HEK293T (cell line): ENCODE results near the gene DRAM1.
"Not testable (repeated sequence)": the region's sequence is repeated elsewhere in the genome, so short reads cannot be mapped to it uniquely, and the experiment has no call there.

Source experiments
- CTCF ChIA-PET: fragments of 350-600 bp; formaldehyde crosslinking; extraction: SDS; loops from one replicate; lab custom pipeline; 2021; ENCODE audit warnings: antibody characterized with exemption, inconsistent platforms; lab: Yijun Ruan, JAX
- POLR2A ChIA-PET: fragments of 350-600 bp; formaldehyde crosslinking; extraction: SDS; loops from one replicate; lab custom pipeline; 2020; ENCODE audit warnings: antibody characterized with exemption, inconsistent platforms; lab: Yijun Ruan, JAX
- DNase-seq: peaks from one replicate; pipeline ENCODE4 v3.0.0; 2012; ENCODE audit warnings: mixed read lengths; ENCODE audit errors: extremely low spot score
- ARNT ChIP-seq: fragments of 450-650 bp; IDR thresholded peaks from 2 replicates; pipeline ENCODE4 v1.6.1; 2017; ENCODE audit warnings: mild to moderate bottlenecking
- BHLHE40 ChIP-seq: fragments of 450-650 bp; IDR thresholded peaks from 2 replicates; pipeline ENCODE4 v1.6.1; 2016; ENCODE audit warnings: mild to moderate bottlenecking, moderate library complexity, borderline replicate concordance
- CTBP1 ChIP-seq: fragments of 450-650 bp; IDR thresholded peaks from 2 replicates; pipeline ENCODE4 v1.6.1; 2016; ENCODE audit warnings: borderline replicate concordance
- ELF4 ChIP-seq: fragments of 450-650 bp; IDR thresholded peaks from 2 replicates; pipeline ENCODE4 v1.6.1; 2017; ENCODE audit warnings: antibody characterized with exemption
- FOXA1 ChIP-seq: fragments of 450-650 bp; IDR thresholded peaks from 2 replicates; pipeline ENCODE4 v1.6.1; 2016; ENCODE audit warnings: mild to moderate bottlenecking
- FOXK2 ChIP-seq: fragments of 450-650 bp; IDR thresholded peaks from 2 replicates; pipeline ENCODE4 v1.6.1; 2016; ENCODE audit warnings: mild to moderate bottlenecking
- FOXM1 ChIP-seq: fragments of 450-650 bp; IDR thresholded peaks from 2 replicates; pipeline ENCODE4 v1.6.1; 2017; ENCODE audit warnings: mild to moderate bottlenecking, borderline replicate concordance
- HDGF ChIP-seq: fragments of 450-650 bp; IDR thresholded peaks from 2 replicates; pipeline ENCODE4 v1.6.1; 2017; ENCODE audit warnings: antibody characterized with exemption, borderline replicate concordance
- L3MBTL2 ChIP-seq: fragments of 450-650 bp; conservative IDR thresholded peaks from 2 replicates; pipeline ENCODE4 v1.6.1; 2016; ENCODE audit warnings: mild to moderate bottlenecking
- LEF1 ChIP-seq: fragments of 450-650 bp; IDR thresholded peaks from 2 replicates; pipeline ENCODE4 v1.6.1; 2017; ENCODE audit warnings: mild to moderate bottlenecking, borderline replicate concordance
- NFRKB ChIP-seq: fragments of 450-650 bp; IDR thresholded peaks from 2 replicates; pipeline ENCODE4 v1.6.1; 2016; ENCODE audit warnings: mild to moderate bottlenecking, moderate library complexity
- PKNOX1 ChIP-seq: fragments of 450-650 bp; IDR thresholded peaks from 2 replicates; pipeline ENCODE4 v1.6.1; 2016
- SP1 ChIP-seq: fragments of 450-650 bp; IDR thresholded peaks from 2 replicates; pipeline ENCODE4 v1.6.1; 2017
- SUZ12 ChIP-seq: fragments of 450-650 bp; IDR thresholded peaks from 2 replicates; pipeline ENCODE4 v1.6.1; 2016; ENCODE audit warnings: mild to moderate bottlenecking
- TARDBP ChIP-seq: fragments of 450-650 bp; IDR thresholded peaks from 2 replicates; pipeline ENCODE4 v1.6.1; 2016
- ZNF384 ChIP-seq: fragments of 450-650 bp; IDR thresholded peaks from 2 replicates; pipeline ENCODE4 v1.6.1; 2016

DRAM1 gene

DNA sequence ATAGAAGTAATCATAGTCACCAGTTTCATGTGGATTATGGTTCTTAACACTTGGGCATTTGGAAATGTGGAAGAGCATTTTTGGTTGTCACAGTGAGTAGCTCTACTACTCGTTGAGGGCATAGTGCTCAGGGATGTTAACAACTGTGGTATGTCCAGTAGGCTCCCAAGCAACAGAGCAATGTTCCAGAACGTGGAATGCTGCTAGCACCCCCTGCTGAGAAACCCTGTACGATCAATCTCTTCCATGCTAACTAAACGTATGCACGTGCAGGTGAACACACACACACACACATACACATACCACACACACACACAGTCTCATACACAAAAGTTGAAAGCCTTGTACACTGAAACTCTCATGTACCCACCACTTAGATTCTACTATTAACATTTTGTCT, 30.1 kb upstream of the DRAM1 start:
- no peak for TF ChIP-seq PKNOX1
- no peak for TF ChIP-seq FOXM1
- no peak for TF ChIP-seq SP1
- ChIA-PET POLR2A (no interaction called here), CTCF (interaction anchor here (0.6 kb wide), 1 partner anchor 16 kb away, joined by 3 read pairs; no protein-coding TSS in a partner anchor)
- no peak for DNase-seq

DNA sequence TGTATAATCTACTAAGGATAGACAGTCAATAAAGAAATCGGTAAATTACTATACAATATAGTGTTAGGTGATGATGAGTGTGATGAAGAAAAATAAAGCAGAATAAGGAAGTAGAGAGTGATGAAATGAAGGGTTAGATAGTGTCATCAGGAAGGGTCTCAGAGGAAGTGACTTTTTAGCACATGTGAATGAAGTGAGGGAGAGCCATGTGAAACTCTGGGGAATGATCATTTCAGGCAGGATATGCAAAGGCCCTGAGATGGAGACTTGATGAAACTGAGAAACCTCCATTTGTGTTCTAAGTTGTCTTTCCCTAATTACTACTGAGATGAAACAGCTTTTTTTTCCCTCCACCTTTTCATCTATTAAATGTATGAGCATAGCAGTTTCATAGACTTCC, 27.2 kb upstream of the DRAM1 start:
- POLR2A ChIA-PET = no interaction called here
- CTCF ChIA-PET = interaction anchor here (1.2 kb wide), 1 partner anchor 10 kb away, joined by 3 read pairs; no protein-coding TSS in a partner anchor
- DNase-seq = no peak
- TF ChIP-seq TARDBP (no peak), FOXA1 (no peak), FOXM1 (no peak), SUZ12 (no peak), LEF1 (no peak), ZNF384 (no peak), L3MBTL2 (no peak), ELF4 (no peak), BHLHE40 (no peak), SP1 (no peak), ARNT (no peak)

DNA sequence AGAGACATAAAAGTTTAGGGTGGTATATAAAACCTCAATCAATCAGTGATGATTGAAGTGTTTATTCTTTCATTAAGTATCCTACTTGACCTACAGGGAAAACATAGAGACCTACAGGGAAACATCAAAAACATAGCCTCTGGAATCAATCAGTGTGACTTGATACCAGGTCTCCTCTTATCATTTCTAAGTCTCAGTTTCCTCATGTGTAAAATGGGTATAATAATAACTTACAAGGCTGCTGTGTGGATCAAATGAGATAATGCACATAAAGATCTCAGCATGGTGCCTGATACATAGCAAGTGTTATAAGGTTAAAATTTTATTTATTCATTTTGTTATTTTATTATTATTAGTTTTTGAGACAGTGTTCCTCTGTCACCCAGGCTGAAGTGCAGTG, 24.4 kb upstream of the DRAM1 start:
- ChIA-PET POLR2A (interaction anchor here (0.6 kb wide), 1 partner anchor 17 kb away, joined by 3 read pairs; no protein-coding TSS in a partner anchor), CTCF (interaction anchor here (1.7 kb wide), 1 partner anchor 15 kb away, joined by 5 read pairs; no protein-coding TSS in a partner anchor)
- TF ChIP-seq NFRKB = no peak
- TF ChIP-seq ZNF384 = no peak
- no peak for TF ChIP-seq FOXK2
- TF ChIP-seq SP1 = no peak
- no peak for TF ChIP-seq HDGF
- no peak for TF ChIP-seq SUZ12
- TF ChIP-seq LEF1 = no peak
- DNase-seq = no peak

DNA sequence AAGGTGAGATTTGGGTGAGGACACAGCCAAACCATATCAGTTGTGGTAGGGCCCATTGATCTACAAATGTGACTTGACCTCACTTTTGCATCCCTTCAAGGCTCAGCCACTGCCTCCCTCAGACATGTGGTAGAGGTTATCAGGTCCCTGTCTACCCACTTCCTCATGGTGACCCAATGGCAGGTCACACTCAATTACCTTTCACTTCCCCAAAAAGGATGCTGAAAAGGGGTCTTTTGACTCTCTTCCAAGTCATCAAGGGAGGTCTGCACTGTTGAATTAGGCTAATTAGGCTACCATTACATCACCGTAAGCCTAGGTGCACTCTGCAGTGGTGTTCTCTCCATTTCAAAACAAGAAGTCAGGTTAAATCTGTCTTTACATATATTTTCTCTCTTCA, 22.6 kb upstream of the DRAM1 start:
- no peak for TF ChIP-seq FOXK2
- CTCF ChIA-PET = interaction anchor here (0.6 to 1.4 kb wide), 3 partner anchors 15 to 166 kb away, joined by 3 to 5 read pairs (median 3); no protein-coding TSS in a partner anchor
- POLR2A ChIA-PET = interaction anchor here (1.4 kb wide), 1 partner anchor 21 kb away, joined by 3 read pairs; no protein-coding TSS in a partner anchor
- DNase-seq = no peak

GRCh38 chr12:101855364-101855884, 22.0 kb upstream of the DRAM1 start:
- TF ChIP-seq FOXM1 = no peak
- TF ChIP-seq PKNOX1 = peak; percentile 19; the same call in 1 of the 2 replicates
- TF ChIP-seq BHLHE40 = no peak
- no peak for TF ChIP-seq CTBP1
- TF ChIP-seq FOXK2 = no peak
- DNase-seq = no peak
- ChIA-PET POLR2A (interaction anchor here (1.3 to 1.4 kb wide), 2 partner anchors 20 to 22 kb away, joined by 3 to 4 read pairs; partner anchors contain the start of gene DRAM1), CTCF (interaction anchor here (0.5 to 1.4 kb wide), 6 partner anchors 15 to 167 kb away, joined by 3 to 5 read pairs (median 3); no protein-coding TSS in a partner anchor)

- ChIA-PET CTCF (interaction anchor here (0.5 to 1.4 kb wide), 3 partner anchors 16 to 40 kb away, joined by 3 to 5 read pairs (median 3); no protein-coding TSS in a partner anchor), POLR2A (interaction anchor here (1.3 to 1.4 kb wide), 2 partner anchors 19 to 21 kb away, joined by 3 to 4 read pairs; partner anchors contain the start of gene DRAM1)
- no peak for TF ChIP-seq TARDBP
- TF ChIP-seq FOXK2 = no peak
- TF ChIP-seq SP1 = no peak
- no peak for TF ChIP-seq ARNT
- no peak for TF ChIP-seq FOXM1
- TF ChIP-seq LEF1 = no peak
- TF ChIP-seq CTBP1 = no peak
- no peak for TF ChIP-seq L3MBTL2
- no peak for DNase-seq
Measured at GRCh38 chr12:101855976-101856375, 21.4 kb upstream of the DRAM1 start.

DNA sequence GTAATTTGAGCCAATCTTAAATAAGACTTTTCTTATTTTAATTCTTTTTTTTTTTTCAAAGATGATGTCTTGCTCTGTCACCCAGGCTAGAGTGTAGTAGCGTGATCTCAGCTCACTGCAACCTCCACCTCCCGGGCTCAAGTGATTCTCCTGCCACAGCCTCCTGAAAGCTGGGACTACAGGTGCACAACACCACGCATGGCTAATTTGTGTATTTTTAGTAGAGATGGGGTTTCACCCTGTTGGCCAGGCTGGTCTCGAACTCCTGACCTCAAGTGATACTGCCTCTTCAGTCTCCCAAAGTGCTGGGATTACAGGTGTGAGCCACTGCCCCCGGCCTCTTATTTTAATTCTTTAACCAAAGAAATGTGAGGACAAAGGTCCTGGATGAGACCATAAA, 20.8 kb upstream of the DRAM1 start:
- DNase-seq, CTCF ChIA-PET: not testable (repeated sequence)
- POLR2A ChIA-PET = interaction anchor here (1.3 kb wide), 1 partner anchor 21 kb away, joined by 4 read pairs; the partner anchor contains the start of gene DRAM1

DNA sequence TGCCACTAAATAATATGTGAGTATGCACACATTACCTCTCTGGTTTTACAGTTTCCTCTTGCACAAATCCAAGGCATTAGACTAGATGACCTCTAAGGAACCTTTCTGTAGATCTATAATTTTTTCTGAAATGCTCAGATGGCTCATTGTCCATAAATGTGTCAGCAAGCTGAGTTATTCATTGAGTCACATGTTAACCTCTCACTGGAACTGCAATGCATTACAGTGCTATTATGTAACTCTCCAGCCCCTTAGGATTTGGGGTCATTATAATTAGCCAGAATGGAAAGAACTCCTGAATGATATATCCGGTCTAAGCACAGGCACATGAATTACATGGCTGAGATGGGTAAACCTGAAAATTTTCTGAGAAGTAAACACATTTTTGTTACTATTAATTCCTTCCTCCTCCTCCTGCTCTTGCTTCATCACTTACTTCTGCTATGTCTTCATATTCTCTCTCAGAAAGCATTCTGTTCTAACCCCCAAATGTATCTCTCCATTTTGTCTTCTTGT, 20.3 kb upstream of the DRAM1 start:
- POLR2A ChIA-PET = no interaction called here
- peak; percentile 9 for DNase-seq
- CTCF ChIA-PET = no interaction called here
- TF ChIP-seq PKNOX1 (peak; percentile 88), ZNF384 (no peak)
